Smooth muscle cell (in vitro differentiated cells): ENCODE data around the gene PTPN7. TPM values are rescaled to one million over a fixed set of nuclear protein-coding genes. Genes with fewer than 3 reads are reported as not detected.

Experiments used
- DNase-seq: peaks from one replicate; lab custom pipeline; 2025; ENCODE audit not compliant: unreplicated experiment; lab: John Stamatoyannopoulos, UW
- H2AFZ ChIP-seq: fragments of 200-600 bp; sonication (generic); 2 replicates; pipeline ENCODE4 v1.6.0; 2016; ENCODE audit warnings: antibody characterized with exemption, low read depth, mild to moderate bottlenecking
- H3F3A ChIP-seq: fragments of 200-600 bp; sonication (generic); 2 replicates; pipeline ENCODE4 v1.6.0; 2017; ENCODE audit warnings: antibody characterized with exemption, low read depth
- H3K27ac ChIP-seq: fragments of 200-600 bp; sonication (generic); 2 replicates; pipeline ENCODE4 v1.5.1; 2016; ENCODE audit warnings: low read depth, mild to moderate bottlenecking
- H3K27me3 ChIP-seq: fragments of 200-600 bp; sonication (generic); 2 replicates; pipeline ENCODE4 v1.6.1; 2016; ENCODE audit warnings: low read depth, mild to moderate bottlenecking
- H3K36me3 ChIP-seq: fragments of 200-600 bp; sonication (generic); 2 replicates; pipeline ENCODE4 v1.5.1; 2016; ENCODE audit warnings: low read depth
- H3K4me1 ChIP-seq: fragments of 200-600 bp; sonication (generic); 2 replicates; pipeline ENCODE4 v1.5.1; 2016; ENCODE audit warnings: low read depth
- H3K4me2 ChIP-seq: fragments of 200-600 bp; sonication (generic); 2 replicates; pipeline ENCODE4 v1.6.0; 2016; ENCODE audit warnings: mild to moderate bottlenecking
- H3K4me3 ChIP-seq: fragments of 200-600 bp; sonication (generic); 2 replicates; pipeline ENCODE4 v1.5.1; 2016; ENCODE audit warnings: mild to moderate bottlenecking
- H3K79me2 ChIP-seq: fragments of 200-600 bp; sonication (generic); 2 replicates; pipeline ENCODE4 v1.6.0; 2016; ENCODE audit warnings: low read depth, mild to moderate bottlenecking
- H3K9ac ChIP-seq: fragments of 200-600 bp; sonication (generic); 2 replicates; pipeline ENCODE4 v1.6.0; 2016; ENCODE audit warnings: low read depth
- H3K9me3 ChIP-seq: fragments of 200-600 bp; sonication (generic); replicated peaks from 2 replicates; pipeline ENCODE4 v1.5.1; 2016; ENCODE audit warnings: low read depth
- H4K20me1 ChIP-seq: fragments of 200-600 bp; sonication (generic); 2 replicates; pipeline ENCODE4 v1.6.0; 2016; ENCODE audit warnings: low read depth
- WGBS: methylation state at CpG from one replicate; pipeline ENCODE4 v1.1.7; 2016; ENCODE audit warnings: low lambda C conversion rate; 5-methylcytosine and 5-hydroxymethylcytosine counted together
- polyA plus RNA-seq: library from polyadenylated mRNA; unstranded; fragments of >200 nt; fragmentation: Nextera tagmentation; extraction: Ambion mirVana; gene quantifications from 2 replicates; pipeline ENCODE4 v1.2.1, GENCODE V29; 2016
- total RNA-seq: library from RNA; depleted of rRNA; stranded (reverse); fragments of >200 nt; gene quantifications from 2 replicates; pipeline ENCODE4 v1.2.3, GENCODE V29; 2014
- TF ChIP-seq, protein P1 (sequence below): fragments of 200-600 bp; sonication (generic); IDR thresholded peaks from 2 replicates; pipeline ENCODE4 v1.5.1; 2017; ENCODE audit warnings: borderline replicate concordance, mild to moderate bottlenecking, antibody characterized with exemption; ENCODE audit not compliant: insufficient read depth, poor library complexity, severe bottlenecking

Gene PTPN7
- total and polyA plus RNA-seq, 2 experiments from 2014 or later, result not detected

DNA sequence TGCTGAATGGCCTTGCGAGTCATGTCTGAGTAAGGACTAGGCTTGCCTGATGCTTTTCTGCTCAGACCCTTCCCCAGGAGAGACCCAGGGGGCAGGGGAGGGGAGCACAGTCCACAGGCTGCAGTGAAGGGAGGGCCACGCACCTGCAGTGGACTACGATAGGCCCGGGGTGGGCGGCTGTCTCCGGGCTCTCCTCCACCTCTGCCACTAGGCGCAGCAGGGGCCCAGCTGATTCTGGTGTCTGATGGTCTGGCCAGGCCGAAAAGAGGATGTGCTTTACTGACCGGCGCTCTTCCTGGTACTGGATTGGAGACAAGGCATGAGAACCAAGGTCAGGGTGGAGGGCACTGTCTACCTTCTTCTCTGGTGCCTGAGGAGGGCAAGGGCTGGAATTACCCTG lies 8.0 kb downstream of the PTPN7 start:
- no peak overlapping the region for H3K4me3 ChIP-seq
- H3K27me3 ChIP-seq, result no peaks in the 10 kb centered on the region
- H3K9ac ChIP-seq, result no peak overlapping the region
- H3K9me3 ChIP-seq, result no peaks in the 10 kb centered on the region
- no peaks in the 10 kb centered on the region for H4K20me1 ChIP-seq
- H3K79me2 ChIP-seq, result no peaks in the 10 kb centered on the region
- WGBS, result 96% methylated on average over 10 of the region's 10 CpGs
- DNase-seq, result no peak
- H3F3A ChIP-seq, result no peaks in the 10 kb centered on the region
- no peak overlapping the region for H3K4me2 ChIP-seq
- TF ChIP-seq, protein P1, sequence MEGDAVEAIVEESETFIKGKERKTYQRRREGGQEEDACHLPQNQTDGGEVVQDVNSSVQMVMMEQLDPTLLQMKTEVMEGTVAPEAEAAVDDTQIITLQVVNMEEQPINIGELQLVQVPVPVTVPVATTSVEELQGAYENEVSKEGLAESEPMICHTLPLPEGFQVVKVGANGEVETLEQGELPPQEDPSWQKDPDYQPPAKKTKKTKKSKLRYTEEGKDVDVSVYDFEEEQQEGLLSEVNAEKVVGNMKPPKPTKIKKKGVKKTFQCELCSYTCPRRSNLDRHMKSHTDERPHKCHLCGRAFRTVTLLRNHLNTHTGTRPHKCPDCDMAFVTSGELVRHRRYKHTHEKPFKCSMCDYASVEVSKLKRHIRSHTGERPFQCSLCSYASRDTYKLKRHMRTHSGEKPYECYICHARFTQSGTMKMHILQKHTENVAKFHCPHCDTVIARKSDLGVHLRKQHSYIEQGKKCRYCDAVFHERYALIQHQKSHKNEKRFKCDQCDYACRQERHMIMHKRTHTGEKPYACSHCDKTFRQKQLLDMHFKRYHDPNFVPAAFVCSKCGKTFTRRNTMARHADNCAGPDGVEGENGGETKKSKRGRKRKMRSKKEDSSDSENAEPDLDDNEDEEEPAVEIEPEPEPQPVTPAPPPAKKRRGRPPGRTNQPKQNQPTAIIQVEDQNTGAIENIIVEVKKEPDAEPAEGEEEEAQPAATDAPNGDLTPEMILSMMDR, result no peak
- no peaks in the 10 kb centered on the region for H3K36me3 ChIP-seq
- H2AFZ ChIP-seq, result no peak overlapping the region
- H3K4me1 ChIP-seq, result peaks cover 4% of the 10 kb centered on the region
- H3K27ac ChIP-seq, result no peak overlapping the region

DNA sequence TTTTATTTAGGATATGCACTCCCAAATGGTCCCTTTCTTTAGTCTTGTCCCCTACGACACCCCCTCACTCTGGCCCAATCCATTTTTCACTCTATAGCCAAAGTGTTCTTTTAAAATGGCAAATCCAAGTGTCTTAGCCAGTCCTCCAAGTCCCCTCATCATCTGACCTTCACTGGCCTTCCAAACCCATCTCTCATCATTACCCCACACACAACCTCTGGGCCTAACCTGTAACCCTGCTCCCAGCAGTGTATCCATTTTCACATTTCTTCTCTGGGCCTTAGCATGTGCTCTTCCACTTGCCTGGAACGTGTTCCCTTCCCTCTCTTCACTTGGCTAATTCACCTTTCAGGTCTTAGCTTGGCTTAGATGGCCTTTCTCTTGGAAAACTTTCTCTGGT lies 9.4 kb downstream of the PTPN7 start:
- 96% methylated on average over 2 of the region's 2 CpGs for WGBS

DNA sequence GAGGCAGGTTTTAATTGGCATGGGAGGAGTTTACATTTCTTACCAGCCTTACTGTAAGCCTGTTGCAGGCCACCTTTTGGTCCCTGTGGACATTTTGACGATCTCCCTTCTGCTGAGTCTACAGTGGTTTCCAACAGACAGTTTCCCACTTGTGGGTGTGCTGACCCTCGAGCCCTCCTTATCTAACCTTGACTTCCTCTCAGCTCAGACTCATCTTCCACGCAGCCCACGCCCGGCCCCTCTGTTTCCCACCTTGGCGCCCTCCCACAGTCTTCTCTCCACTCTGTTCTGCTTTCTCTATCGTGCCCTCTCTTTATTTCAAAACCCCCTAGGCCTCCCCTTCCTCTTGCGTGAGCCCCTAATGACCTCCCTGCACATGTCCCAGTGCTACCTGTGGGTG lies 9.8 kb downstream of the PTPN7 start:
- H3K9me3 ChIP-seq, result no peaks in the 10 kb centered on the region
- TF ChIP-seq, protein P1, result no peak
- no peak overlapping the region for H3K4me2 ChIP-seq
- no peak overlapping the region for H2AFZ ChIP-seq
- no peaks in the 10 kb centered on the region for H3K27me3 ChIP-seq
- WGBS, result 91% methylated on average over 8 of the region's 8 CpGs
- no peak overlapping the region for H3K4me3 ChIP-seq
- H3K9ac ChIP-seq, result no peak overlapping the region
- H3K36me3 ChIP-seq, result no peaks in the 10 kb centered on the region
- H3F3A ChIP-seq, result no peaks in the 10 kb centered on the region
- DNase-seq, result no peak
- H3K27ac ChIP-seq, result no peak overlapping the region
- H3K79me2 ChIP-seq, result no peaks in the 10 kb centered on the region
- no peaks in the 10 kb centered on the region for H4K20me1 ChIP-seq
- peaks cover 4% of the 10 kb centered on the region for H3K4me1 ChIP-seq

More for the DNA sequence above, 9.4 kb downstream of the PTPN7 start:
- no peaks in the 10 kb centered on the region for H4K20me1 ChIP-seq
- TF ChIP-seq, protein P1, result no peak
- no peaks in the 10 kb centered on the region for H3K27me3 ChIP-seq
- H2AFZ ChIP-seq, result no peak overlapping the region
- no peak overlapping the region for H3K4me2 ChIP-seq
- DNase-seq, result no peak
- H3K27ac ChIP-seq, result no peak overlapping the region
- H3K36me3 ChIP-seq, result no peaks in the 10 kb centered on the region
- no peaks in the 10 kb centered on the region for H3K9me3 ChIP-seq
- no peak overlapping the region for H3K4me3 ChIP-seq
- H3K9ac ChIP-seq, result no peak overlapping the region
- H3K79me2 ChIP-seq, result no peaks in the 10 kb centered on the region
- no peaks in the 10 kb centered on the region for H3F3A ChIP-seq
- peaks cover 4% of the 10 kb centered on the region for H3K4me1 ChIP-seq

DNA sequence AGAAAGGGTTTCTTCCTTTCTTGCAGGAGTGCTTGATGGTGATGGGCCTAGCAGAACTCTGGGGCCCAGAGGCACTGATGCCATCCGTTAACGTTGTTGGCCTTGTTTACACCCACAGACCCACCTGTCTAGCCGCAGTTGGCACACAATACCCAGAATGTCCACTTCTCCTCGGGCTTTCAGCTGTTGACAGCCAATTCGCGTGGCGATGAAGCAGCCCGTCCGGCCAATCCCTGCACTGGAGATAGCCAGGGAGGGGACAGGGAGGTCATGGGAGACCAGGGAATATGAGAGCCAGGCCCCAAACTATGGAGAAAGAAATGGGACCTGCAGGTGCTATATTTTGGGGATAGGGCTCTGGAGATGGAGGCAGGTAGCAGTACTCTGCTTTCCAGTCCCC lies 10.2 kb downstream of the PTPN7 start:
- H3K4me1 ChIP-seq, result peaks cover 6% of the 10 kb centered on the region
- H3K4me3 ChIP-seq, result no peak overlapping the region
- TF ChIP-seq, protein P1, result no peak
- no peak overlapping the region for H3K4me2 ChIP-seq
- no peaks in the 10 kb centered on the region for H3K36me3 ChIP-seq
- no peak overlapping the region for H3K9ac ChIP-seq
- no peak for DNase-seq
- 92% methylated on average over 9 of the region's 9 CpGs for WGBS
- peaks cover under 1% of the 10 kb centered on the region for H3K79me2 ChIP-seq
- no peak overlapping the region for H3K27ac ChIP-seq
- no peaks in the 10 kb centered on the region for H3F3A ChIP-seq
- H3K9me3 ChIP-seq, result no peaks in the 10 kb centered on the region
- H3K27me3 ChIP-seq, result no peaks in the 10 kb centered on the region
- no peak overlapping the region for H2AFZ ChIP-seq
- no peaks in the 10 kb centered on the region for H4K20me1 ChIP-seq
